Smooth muscle cell of bladder (primary cell): ENCODE measurements around the gene TSPYL4. TPM values are rescaled to one million over a fixed set of nuclear protein-coding genes. Genes with fewer than 3 reads are reported as not detected.

Experiments
- total RNA-seq: library from RNA; depleted of rRNA; stranded (reverse); fragments of >200 nt; gene quantifications from 2 replicates; pipeline ENCODE4 v1.2.3, GENCODE V29; 2014

The TSPYL4 gene
- 5.4 and 6.0 TPM in 2 replicates for total RNA-seq

DNA sequence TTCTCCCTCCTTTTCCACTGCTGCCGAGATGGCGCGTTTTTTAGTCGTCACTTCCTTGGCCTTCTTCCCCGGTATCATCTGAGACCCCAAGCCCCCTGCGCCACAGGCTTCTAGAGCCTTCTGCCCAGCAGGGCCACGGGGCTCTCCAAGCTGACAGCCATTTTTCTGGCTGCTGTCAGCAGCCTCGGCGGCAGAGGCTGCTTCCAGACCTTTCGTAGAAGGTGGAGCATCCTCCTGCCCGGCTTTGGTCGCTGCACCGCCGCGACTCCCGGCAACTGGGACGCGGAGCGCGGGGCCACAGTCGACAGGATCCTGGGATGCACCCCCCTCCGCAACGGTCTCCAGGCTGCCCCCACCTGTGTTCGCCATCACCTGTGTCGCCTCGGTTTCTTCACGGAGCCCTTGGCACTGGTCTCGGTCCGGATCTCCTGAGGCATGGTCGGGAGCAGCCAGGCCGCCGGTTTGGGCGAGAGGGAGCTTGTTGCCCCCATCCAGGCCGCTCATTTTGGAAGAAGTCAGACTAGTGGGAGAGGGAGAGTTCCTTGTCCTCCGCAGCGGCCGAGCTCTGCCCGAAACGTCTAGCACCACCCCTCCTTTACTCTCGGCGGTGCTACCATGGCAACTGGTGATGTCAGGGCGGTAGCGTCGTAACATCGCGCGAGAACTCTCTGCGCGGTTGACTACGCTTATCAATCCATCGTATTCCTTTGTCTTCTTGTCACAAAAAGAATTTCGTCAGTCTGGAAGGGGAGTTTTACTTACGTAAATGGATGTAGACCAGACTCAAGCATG, at the start of gene TSPYL4:
TSS of gene TSPYL4 (minus strand) at position 571 of the 792 bp plus-strand sequence. CDS start at position 504, 67 bp downstream.

DNA sequence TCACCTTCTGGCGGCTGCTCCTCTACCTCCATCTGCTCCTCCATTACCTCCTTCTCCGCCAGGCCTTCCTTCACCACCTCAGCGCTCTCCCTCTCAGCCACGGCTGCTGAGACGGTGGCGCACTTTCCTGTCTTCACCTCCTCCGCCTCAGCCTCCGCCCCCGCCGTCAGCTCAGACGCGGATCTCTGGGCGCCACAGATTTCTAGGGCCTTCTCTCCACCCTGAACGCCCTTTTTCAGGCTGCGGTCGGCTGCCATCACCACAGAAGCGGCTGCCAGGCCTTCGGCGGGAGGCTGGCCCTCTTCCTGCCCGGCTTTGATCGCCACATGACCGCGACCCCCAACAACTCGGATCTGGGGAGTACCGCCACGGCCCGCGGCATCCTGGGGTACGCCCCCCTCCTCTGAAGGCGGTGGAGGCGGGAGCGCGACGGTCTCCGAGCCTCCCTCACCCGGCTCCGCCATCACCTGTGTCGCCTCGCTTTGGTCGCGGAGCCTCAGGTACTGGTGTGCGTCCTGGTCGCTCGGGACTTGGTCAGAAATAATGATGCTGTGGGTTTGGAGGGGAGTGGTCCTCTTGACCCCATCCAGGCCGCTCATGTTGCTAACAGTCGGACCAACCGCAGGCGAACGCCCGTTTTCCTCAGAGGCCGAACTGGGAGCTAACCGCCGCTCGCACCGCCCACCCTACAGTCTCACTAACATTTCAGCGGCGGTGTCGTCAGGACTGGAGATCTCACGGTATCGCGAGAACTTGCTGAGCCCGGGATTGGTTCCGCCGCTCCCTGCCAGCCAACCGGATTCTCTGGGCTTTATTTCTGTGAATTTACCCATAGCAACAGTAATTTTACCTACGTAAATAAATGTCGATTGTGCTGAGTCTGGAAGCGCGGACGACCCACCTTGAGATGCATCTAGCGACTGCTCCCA, 25.6 kb upstream of the TSPYL4 start, which contains the start of gene TSPYL1:
TSS of gene TSPYL1 (minus strand) at position 699 of the 929 bp plus-strand sequence. CDS start at position 599, 100 bp downstream.

Other genes with a start within 250 kb of the TSPYL4 start
- gene FRK, start 193.2 kb downstream of the TSPYL4 start, total RNA-seq: 1.9 and 3.1 TPM in 2 replicates
- 15.8 and 16.4 TPM in 2 replicates for gene NT5DC1, start 153.2 kb downstream of the TSPYL4 start, total RNA-seq
- 0.09 and 6.5 TPM in 2 replicates for gene COL10A1, start 127.9 kb downstream of the TSPYL4 start, total RNA-seq
- 78.4 and 102 TPM in 2 replicates for gene TSPYL1, start 25.9 kb upstream of the TSPYL4 start, total RNA-seq
- 160 and 229 TPM in 2 replicates for gene DSE, start 116.9 kb upstream of the TSPYL4 start, total RNA-seq
- 1.6 and 2.3 TPM in 2 replicates for gene CALHM6, start 207.3 kb upstream of the TSPYL4 start, total RNA-seq